Heart left ventricle (tissue), 13 donors: Measurements from ENCODE around the gene POFUT2.

Experiments used
- CTCF ChIP-seq, 12 donors: fragments of 200-600 bp; sonication (generic) in 4 of 12; IDR thresholded peaks; one replicate each; pipeline versions ENCODE4 v1.5.0 to v1.8.0; 2018 to 2022; ENCODE audit warnings: antibody characterized with exemption in 12 of 12, mild to moderate bottlenecking in 5 of 12
- POLR2A ChIP-seq, 2 donors: fragments of 450-650 bp; IDR thresholded peaks; one replicate each; pipeline ENCODE4 v1.6.1; 2017; ENCODE audit warnings: antibody characterized with exemption in 2 of 2, mild to moderate bottlenecking in 2 of 2, moderate library complexity in 2 of 2
- donor health status: ischemic (EF 13 %, LVEDD 7.1; RV severe dilation, severe dysfunction).
- donor health status: DM: no; HTN: yes; CAD: no.
- donor health status: DM: no; HTN: no; CAD: no.
- donor health status: ischemic (EF 25% LVEDD 6.9; RV normal size, moderate dysfunction).
- donor health status: ischemic (EF 25% LVEDD 5.7; RV mildly dilated, moderate dysfunction).
- donor health status: ischemic (EF 35%, LVEDD 5.7; RV mildly dilated, moderate dysfunction).
- donor health status: nonischemic (EF 11% LVEDD 7.7; RV severe dilation, severe dysfunction).
- donor health status: DM: yes; HTN: yes; CAD: no.
- donor health status: PGD.
- donor health status: ischemic (EF 29% LVEDD 5.4; RV normal size, mild dysfunction).
- donor health status: nonischemic (EF 23%, LVEDD 6.1; RV moderate dilation, normal function).

GRCh38 chr21:45302082-45303061, 14.7 kb upstream of the POFUT2 start:
- TF ChIP-seq POLR2A (IDR thresholded peaks at IDR 0.05) (no peak), CTCF (IDR thresholded peaks at IDR 0.05) (no peak)
